Activated effector memory CD4-positive, alpha-beta T cell treated with anti-CD3 and anti-CD28 coated beads, Interleukin-2, amount 50 U/mL, for 16 hours (primary cell): ENCODE measurements around the gene GOSR1.
"Not testable (repeated sequence)": the region's sequence is repeated elsewhere in the genome, so short reads cannot be mapped to it uniquely, and the experiment has no call there.

Experiments
- DNase-seq: peaks from one replicate; pipeline ENCODE4 v3.0.0-alpha.2; 2020

Gene GOSR1

DNA sequence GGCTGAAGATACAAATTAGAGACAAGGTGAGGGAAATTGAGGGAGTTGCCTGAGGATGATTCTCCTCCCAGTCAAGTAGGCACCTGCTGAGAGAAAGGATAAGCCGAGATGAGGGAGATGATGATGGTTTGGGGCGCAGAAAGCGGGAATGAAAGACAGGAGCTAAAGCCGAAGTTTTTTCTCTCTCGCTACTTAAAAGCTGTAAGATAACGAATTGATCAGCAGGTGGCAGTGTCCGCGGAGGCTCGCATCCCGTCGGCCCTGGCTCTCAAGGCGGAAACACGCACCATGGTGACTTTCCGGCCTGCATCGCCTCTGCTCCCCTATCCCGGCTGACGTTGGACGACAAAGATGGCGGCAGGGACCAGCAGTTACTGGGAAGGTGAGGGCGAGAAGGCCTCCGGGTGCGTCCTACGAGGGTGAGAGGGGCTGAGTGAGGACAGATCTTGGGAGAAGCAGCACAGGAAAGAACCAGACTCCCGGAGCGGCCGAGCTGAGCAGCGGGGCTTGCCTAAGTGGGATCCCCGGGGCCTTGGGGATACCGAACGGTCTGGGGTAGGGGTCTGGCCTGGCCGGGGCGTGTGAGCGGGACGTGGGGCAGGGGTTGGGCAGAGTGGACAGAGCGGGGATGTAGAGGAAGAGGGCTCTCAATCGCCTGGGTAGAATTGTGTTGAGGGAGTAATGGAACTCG, at the start of gene GOSR1:
TSS of gene GOSR1 (plus strand) at position 326 of the 691 bp plus-strand sequence. CDS start at position 352, 26 bp downstream.
- DNase-seq, result peak; percentile 97

- DNase-seq, result no peak
Observed at GRCh38 chr17:30427611-30428010, 49.6 kb upstream of the GOSR1 start.

- no peak for DNase-seq
Observed at GRCh38 chr17:30429155-30429554, 48.1 kb upstream of the GOSR1 start.

DNA sequence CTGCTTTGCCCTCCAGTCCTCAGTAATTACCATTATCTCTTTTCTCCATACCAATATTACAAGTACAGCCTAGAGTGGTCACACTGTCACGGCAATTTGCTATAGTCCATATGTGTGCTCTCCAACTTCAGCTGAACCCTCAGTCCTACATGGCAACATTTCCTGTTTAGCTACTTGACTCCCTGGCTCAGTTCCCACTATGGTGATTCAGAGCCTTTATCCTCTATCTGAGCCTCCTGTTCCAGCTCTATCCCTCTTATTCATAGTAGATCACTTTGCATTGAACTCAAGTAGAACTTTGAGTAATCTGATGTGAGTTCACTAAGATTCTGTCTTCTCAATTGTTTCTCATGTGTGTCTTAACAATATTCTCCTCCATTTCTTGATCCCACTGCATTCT, 43.7 kb upstream of the GOSR1 start:
- DNase-seq, result no peak

- DNase-seq, result no peak
Observed at GRCh38 chr17:30436729-30437128, 40.5 kb upstream of the GOSR1 start.

DNA sequence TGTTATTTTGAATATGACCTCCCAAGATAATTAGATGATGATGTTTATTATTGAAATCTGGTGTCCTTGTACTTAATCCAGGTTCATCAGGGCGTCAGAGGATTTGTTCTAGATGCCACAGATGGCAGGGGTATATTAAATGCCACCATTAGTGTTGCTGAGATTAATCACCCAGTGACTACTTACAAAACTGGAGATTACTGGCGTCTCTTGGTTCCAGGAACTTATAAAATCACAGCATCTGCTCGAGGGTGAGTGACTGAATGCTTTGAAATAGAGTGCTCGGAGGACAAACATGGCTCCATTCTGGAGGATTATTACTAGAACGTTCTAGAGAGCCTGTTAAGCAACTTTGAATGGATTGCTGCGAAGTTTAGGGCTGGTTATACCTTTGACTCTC, 33.5 kb upstream of the GOSR1 start:
- no peak for DNase-seq

DNA sequence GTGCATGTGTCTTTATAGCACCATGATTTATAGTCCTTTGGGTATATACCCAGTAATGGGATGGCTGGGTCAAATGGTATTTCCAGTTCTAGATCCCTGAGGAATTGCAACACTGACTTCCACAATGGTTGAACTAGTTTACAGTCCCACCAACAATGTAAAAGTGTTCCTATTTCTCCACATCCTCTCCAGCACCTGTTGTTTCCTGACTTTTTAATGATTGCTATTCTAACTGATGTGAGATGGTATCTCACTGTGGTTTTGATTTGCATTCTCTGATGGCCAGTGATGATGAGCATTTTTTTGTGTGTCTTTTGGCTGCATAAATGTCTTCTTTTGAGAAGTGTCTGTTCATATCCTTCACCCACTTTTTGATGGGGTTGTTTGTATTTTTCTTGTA, 30.6 kb upstream of the GOSR1 start:
- DNase-seq, result not testable (repeated sequence)

- no peak for DNase-seq
Observed at GRCh38 chr17:30449480-30449879, 27.7 kb upstream of the GOSR1 start.

- DNase-seq, result no peak
Observed at GRCh38 chr17:30450125-30451027, 26.8 kb upstream of the GOSR1 start.

- DNase-seq, result no peak
Observed at GRCh38 chr17:30454635-30455034, 22.6 kb upstream of the GOSR1 start.

- DNase-seq, result no peak
Observed at GRCh38 chr17:30458371-30458770, 18.8 kb upstream of the GOSR1 start.

DNA sequence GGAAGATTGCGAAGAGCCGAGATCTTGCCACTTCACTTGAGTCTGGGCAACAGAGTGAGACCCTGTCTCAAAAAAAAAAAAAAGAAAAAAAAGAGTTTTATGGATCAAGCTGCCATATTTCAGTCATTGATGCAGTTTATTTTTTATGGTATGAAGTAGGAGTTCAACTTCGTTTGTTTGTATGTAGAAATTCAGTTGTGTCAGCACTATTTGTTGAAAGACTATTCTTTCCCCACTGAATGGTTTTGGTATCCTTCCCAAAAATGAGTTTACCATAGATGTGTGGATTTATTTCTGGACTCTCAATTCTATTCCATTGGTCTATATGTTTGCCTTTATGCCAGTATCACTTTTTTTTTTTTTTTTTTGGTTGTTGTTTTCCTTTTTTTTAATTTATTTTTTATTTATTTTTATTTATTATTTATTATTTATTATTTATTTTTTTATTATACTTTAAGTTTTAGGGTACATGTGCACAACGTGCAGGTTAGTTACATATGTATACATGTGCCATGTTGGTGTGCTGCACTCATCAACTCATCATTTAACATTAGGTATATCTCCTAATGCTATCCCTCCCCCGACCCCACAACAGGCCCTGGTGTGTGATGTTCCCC, 18.3 kb upstream of the GOSR1 start:
- DNase-seq, result not testable (repeated sequence)

- DNase-seq, result no peak
Observed at GRCh38 chr17:30468465-30468864, 8.7 kb upstream of the GOSR1 start.

- DNase-seq, result no peak
Observed at GRCh38 chr17:30472238-30472890, 4.8 kb upstream of the GOSR1 start.

- no peak for DNase-seq
Observed at GRCh38 chr17:30475206-30475605, 2.0 kb upstream of the GOSR1 start.

GRCh38 chr17:30476726-30477082, 504 bp upstream of the GOSR1 start:
- DNase-seq, result peak; percentile 70

GRCh38 chr17:30477774-30478115, 537 bp downstream of the GOSR1 start:
- DNase-seq, result no peak

DNA sequence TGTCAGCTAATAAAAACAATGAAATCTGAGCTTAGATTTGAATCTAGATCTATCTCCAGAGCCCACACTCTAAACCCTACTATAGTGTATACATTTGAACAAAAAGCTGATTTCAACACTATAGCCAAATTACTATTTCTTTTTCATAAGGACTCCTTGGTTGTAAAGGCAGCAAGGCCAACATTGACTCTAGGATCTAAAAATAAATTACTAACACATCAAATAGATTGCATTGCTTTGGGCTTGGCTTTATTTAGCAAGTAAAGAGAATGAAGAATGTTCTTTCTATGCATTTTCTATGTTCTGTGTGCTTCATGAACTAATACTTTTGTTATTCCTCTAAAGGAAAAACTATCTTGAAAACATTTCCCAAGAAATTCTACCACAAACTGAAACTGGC, 5.3 kb downstream of the GOSR1 start:
- DNase-seq, result no peak

- DNase-seq, result no peak
Observed at GRCh38 chr17:30483159-30483558, 6.0 kb downstream of the GOSR1 start.

GRCh38 chr17:30493780-30494179, 16.6 kb downstream of the GOSR1 start:
- no peak for DNase-seq

DNA sequence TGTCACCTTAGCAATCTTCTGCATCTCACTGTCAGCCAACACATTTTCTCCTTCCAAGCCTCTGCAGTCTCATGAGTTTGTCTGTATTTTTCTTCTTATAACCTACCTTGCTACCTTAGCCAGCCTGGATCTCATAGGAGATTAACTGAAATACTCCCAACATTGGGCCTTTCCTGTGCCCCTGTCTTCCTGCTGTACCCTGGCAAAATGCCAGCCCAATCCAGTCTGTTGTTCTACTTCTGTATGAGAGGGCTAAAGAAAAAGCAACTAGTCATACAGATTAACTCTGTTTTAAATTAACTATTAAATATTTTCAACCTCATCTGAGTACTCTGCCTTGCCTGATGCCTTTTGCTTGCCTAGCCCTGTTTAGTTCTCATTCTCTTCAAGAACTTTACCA, 18.4 kb downstream of the GOSR1 start:
- DNase-seq, result no peak

DNA sequence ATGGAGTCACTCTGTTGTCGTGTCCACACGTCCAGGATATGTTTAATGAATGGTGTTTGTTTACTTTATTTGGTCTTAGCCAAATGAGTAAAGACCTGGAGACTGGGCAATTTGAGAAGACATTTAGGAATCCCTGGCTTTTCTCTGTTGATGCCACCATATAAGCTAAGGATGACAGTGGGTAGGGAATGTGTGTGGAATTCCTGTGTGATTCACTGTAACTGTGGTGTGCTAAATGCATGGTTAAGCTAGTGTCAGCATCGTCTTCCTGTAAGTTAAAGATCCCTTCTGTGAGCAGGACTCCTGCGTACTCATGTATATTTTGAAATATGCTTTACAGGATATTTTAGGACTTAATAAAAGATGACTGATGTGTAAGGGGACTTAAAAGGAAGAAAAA, 26.4 kb downstream of the GOSR1 start:
- no peak for DNase-seq

GRCh38 chr17:30505868-30506417, 28.7 kb downstream of the GOSR1 start:
- DNase-seq, result no peak
